Right renal cortex interstitium (tissue), 3 donors: Measurements from ENCODE around the gene TMEM87B. TPM values are rescaled to one million over a fixed set of nuclear protein-coding genes. Genes with fewer than 3 reads are reported as not detected.

Experiments
- DNase-seq, 3 donors: peaks; one replicate each; pipeline ENCODE4 v3.0.0-alpha.2; 2013; ENCODE audit warnings: low read depth in 3 of 3, low spot score in 2 of 3
- polyA plus RNA-seq, 3 donors: library from polyadenylated mRNA; unstranded; fragments of 120-200 nt; gene quantifications; one replicate each; pipeline ENCODE4 v1.2.1, GENCODE V29; 2013; ENCODE audit not compliant: insufficient read length in 3 of 3

Gene TMEM87B
- polyA plus RNA-seq, 3 donors = 22.6 to 25.1 (median 24.6) TPM

DNA sequence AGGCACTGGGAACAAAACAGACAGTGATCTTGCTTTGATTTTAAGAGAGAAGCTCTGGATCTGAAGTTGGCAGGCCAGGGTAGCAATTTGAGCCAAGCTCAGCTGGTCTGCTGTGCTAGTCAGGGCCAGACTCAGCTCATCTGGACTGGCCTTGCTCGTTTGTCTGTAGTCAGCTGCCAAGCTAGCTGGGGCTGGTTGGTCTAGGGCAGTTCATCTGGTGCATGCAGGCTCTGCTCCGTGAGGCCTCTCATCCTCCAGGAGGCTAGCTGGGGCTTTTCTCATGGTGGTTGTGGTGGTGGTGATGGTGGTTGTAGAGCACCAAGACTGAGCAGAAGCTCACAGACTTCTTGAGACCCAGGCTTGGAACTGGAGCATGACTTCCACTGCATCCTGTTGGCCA lies 93.4 kb downstream of the TMEM87B start:
- no peak for DNase-seq

DNA sequence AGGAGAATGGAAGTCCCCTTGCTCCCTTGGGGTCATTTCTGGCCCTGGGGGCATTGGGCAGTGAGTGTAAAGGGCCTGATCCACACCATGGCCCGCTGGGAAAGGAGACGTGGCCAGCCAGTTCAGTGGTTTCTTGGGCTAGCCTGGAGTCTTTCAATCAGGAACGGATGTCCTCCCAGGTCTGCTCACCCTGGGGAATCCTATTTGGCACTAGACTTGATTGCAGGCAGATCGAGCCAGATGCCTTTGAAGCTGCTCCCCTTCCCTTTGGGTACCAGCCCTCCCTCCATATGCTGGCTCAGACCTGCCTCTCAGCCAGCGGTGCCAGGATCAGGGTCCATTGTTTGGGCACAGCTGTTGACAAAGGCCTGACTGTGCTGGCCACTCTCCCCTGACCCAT lies 94.1 kb downstream of the TMEM87B start:
- DNase-seq = no peak

GRCh38 chr2:112149866-112150435 lies 94.9 kb downstream of the TMEM87B start:
- DNase-seq = no peak

- DNase-seq = no peak
These were observed 95.4 kb downstream of the TMEM87B start for GRCh38 chr2:112150447-112150846.

- no peak for DNase-seq
These were observed 95.8 kb downstream of the TMEM87B start for GRCh38 chr2:112150851-112151250.

DNA sequence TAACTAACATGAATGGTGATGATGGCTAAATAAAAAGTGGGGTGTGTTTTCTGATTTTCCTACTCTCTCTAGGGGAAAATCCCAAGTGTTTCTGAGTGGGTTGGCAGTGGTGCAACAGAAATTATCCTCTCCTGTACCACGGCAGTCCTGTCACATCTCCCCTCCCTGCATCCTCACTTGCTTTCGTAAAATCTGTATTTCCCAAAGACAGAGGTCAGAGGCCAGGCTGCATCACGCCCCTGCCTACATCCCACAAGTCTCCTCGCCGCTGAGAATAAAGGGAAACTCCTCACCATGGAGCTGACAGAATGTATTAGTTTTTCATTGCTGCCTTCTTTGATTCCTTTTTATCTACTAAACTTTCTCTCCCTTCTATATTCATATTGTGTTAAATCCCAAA lies 96.2 kb downstream of the TMEM87B start:
- DNase-seq = no peak

GRCh38 chr2:112151701-112152440 lies 96.8 kb downstream of the TMEM87B start:
- no peak for DNase-seq

DNA sequence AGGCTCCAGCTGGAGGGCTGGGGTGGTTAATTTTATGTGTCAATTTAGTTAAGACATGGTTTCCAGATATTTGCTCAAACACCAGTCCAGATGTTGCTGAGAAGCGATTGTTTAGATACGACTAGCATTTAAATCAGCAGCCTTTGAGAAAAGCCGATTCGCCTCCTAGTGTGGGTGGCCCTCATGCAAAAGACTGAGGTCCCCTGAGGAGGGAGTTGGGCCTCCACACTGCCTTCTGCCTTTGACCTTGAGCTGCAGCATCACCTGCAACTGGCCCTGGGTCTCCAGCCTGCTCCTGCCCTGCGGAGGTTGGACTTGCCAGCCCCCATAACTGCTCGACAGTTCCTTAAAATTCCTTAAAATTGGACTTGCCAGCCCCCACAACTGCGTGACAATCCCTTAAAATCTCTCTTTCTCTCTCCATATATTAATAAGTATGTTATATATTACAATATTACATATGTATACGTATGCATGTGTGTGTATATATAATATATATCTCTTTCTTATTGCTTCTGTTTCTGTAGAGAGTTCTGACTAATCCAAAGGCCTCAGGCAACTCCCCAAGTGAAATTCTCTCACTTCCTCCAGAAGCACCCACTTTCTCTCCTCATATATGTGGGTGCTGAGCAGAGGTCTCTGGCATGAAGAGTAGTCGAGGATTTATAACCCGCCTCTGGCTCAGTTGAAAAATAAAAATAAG lies 97.6 kb downstream of the TMEM87B start:
- no peak for DNase-seq

GRCh38 chr2:112153179-112153490 lies 98.1 kb downstream of the TMEM87B start:
- no peak for DNase-seq

- DNase-seq = no peak
These were observed 98.4 kb downstream of the TMEM87B start for GRCh38 chr2:112153501-112153900.

DNA sequence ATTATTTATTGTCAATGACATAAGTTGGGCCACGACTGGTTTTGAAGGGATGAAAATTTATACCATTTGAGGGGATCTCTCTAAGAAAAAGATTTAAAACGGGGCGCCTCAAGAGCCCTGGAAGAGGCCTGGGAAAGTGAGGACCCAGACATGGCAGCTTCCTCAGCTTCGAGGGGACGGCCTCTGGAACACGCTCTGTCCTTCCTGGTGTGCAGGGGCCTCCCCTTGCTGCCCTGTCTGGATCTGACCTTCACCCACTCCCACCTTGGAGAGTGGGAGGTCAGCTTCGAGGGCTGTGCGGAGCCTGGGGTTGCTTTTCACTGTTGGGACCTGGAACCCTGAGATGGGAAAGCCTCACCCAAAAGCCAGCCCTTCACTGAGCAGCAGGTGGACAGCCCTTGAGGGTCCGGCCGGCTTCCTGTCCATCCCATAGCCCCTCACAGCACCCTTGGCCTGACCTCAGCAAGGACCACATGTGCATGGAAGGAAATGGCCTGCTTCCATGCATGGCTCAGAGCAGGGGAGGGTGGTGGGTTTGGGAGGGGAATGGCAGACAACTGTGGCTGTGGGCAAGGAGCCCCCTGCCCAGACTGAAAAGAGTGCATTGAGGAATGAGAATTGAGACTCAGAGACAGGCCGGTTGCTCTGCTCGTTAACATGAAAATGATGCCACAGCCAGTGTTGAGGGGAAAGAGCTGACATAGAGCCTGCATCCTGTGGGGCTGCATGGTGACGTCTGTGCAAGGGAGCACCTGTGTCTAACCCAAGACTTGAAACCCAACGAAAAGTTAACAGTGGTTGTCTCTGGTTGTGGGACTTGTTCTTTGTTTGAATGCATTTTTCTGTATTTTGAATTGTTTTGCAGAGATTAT lies 99.4 kb downstream of the TMEM87B start:
- DNase-seq = no peak

GRCh38 chr2:112155331-112156151 lies 100.5 kb downstream of the TMEM87B start:
- DNase-seq = no peak

DNA sequence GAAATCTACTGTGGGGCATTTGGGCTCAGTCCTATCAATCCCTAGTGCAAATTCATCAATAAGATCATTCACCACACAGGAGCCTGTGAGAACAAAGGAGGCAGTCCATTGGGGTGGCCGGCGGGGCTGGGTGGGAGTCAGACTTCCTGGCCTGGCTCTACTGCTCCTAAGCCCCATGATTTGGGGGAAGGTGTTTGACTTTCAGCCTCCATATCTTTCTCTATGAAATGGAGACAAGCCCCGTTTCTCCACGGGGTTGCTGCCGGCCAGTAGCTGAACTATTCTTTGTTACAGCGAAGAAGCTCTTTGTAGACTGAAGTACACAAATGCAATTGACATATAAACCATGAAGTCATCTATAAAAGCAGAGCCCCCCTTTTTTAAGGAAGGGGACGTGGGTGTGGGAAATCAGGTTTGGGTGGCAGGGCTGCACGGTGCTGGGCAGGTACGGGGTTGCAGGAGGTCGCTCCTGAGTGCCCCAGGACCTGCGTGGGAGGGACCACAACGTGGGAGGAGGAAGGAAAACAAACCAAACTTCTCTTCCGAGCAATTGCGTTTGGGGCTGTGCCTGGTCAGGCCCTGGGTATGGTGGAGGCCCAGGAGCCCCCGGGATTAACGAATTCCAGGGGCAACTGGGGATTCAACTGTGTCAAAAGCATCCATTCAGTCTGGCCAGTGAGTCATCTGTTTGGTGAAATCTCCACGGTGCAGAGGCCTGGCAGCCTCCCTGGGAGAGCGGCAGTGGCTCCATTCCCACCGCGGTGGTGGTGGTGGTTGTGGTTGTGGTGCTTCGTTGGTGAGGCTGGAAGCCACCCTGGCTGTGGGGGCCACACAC lies 101.3 kb downstream of the TMEM87B start:
- no peak for DNase-seq

GRCh38 chr2:112157472-112157871 lies 102.4 kb downstream of the TMEM87B start:
- DNase-seq = no peak

DNA sequence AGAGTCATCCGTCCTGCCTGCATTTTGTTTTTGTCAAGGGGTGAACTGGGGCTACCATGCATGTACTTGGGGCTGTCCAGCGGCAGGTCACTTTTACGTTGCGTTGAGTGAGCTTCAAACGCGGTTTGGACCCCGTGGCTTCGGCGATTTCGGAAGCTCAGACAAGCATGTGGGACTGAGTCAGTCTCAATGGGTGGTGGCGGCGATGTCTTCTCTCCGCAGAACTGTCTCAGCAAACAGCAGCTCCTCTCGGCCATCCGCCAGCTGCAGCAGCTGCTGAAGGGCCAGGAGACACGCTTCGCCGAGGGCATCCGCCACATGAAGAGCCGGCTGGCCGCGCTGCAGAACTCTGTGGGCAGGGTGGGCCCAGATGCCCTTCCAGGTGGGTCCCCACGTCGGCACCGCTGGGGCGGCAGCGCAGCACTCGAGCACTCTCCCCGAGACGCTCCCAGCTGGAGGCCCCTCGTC lies 104.4 kb downstream of the TMEM87B start:
- no peak for DNase-seq

GRCh38 chr2:112160283-112161250 lies 105.5 kb downstream of the TMEM87B start:
- no peak for DNase-seq

DNA sequence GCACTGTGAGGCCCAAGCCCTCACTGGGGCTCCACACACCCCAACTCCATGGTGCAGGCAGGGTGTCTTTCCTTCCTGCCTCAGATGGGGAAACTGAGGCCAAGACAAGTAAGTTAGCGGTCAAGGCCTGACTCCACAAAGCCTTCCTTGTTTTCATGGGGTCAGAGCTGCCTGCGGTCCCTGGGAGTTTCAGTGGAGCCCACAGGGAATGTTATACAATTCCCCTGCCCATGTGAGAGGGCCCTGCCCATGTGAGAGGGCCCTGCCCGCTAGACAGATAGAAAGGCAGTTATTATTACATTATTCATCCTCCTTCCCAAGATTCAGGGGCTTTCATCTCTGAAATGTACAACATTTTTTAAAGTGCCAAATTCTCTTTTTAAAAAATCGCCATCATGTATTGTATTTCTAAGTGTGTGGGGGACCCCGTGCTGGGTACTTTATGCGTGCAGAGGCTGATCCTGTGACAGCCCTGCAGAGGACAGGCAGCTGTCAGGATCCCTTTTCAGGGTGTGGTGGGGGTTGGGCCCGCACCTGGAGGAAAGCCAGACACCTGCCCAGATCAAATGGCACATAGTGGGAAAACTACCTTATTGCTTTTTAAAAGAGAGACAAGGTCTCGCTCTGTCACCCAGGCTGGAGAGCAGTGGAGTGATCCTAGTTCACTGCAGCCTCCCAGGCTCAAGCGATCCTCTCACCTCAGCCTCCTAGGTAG lies 106.5 kb downstream of the TMEM87B start:
- no peak for DNase-seq

DNA sequence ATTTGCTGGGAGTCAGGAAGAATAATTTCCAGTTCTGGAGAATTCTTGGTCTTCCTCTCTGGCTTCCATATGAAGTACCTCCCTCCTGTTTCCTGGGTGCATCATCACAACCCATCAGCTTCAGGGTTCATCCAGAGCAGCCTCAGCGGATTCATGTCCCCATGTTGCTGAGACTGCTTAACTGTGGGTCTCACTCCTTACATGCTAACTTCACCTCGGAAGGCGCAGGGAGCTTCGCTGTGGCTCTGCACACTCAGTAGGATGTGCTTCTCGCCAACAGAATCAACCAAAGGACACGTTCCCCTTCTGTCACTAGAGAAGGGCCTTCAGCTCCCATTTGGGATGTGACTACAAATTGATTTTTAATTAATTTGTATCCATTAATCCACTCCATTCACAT lies 107.3 kb downstream of the TMEM87B start:
- no peak for DNase-seq
